SW480 (cell line): ENCODE data around the gene GSTO1.
"Not testable (repeated sequence)": the region's sequence is repeated elsewhere in the genome, so short reads cannot be mapped to it uniquely, and the experiment has no call there.

Experiments
- DNase-seq: peaks from one replicate; pipeline ENCODE4 v3.0.0-alpha.2; 2016; ENCODE audit warnings: low spot score

GSTO1 gene

GRCh38 chr10:104254493-104255310, at the start of gene GSTO1:
GSTO1 (plus strand) TSS chr10:104254892; CDS start chr10:104254929, 37 bp downstream.
- peak; percentile 63 for DNase-seq

GRCh38 chr10:104208730-104209129, 46.0 kb upstream of the GSTO1 start:
- DNase-seq: no peak

- DNase-seq: peak; percentile 40
Measured at GRCh38 chr10:104209575-104210198, 45.0 kb upstream of the GSTO1 start.

- DNase-seq: no peak
Measured at GRCh38 chr10:104216631-104217030, 38.1 kb upstream of the GSTO1 start.

- no peak for DNase-seq
Measured at GRCh38 chr10:104218751-104219150, 35.9 kb upstream of the GSTO1 start.

- no peak for DNase-seq
Measured at GRCh38 chr10:104220522-104220921, 34.2 kb upstream of the GSTO1 start.

- no peak for DNase-seq
Measured at GRCh38 chr10:104223304-104223703, 31.4 kb upstream of the GSTO1 start.

GRCh38 chr10:104230490-104230889, 24.2 kb upstream of the GSTO1 start:
- no peak for DNase-seq

- DNase-seq: peak; percentile 94
Measured at GRCh38 chr10:104231784-104232612, 22.7 kb upstream of the GSTO1 start, which contains the start of gene CFAP43. CFAP43 (minus strand) TSS chr10:104232364; CDS start chr10:104232246, 118 bp downstream.

- no peak for DNase-seq
Measured at GRCh38 chr10:104232613-104233102, 22.0 kb upstream of the GSTO1 start.

GRCh38 chr10:104233817-104234216, 20.9 kb upstream of the GSTO1 start:
- no peak for DNase-seq

- DNase-seq: no peak
Measured at GRCh38 chr10:104234934-104235333, 19.8 kb upstream of the GSTO1 start.

- DNase-seq: no peak
Measured at GRCh38 chr10:104235801-104236200, 18.9 kb upstream of the GSTO1 start.

- no peak for DNase-seq
Measured at GRCh38 chr10:104240078-104240477, 14.6 kb upstream of the GSTO1 start.

- no peak for DNase-seq
Measured at GRCh38 chr10:104242545-104242944, 12.1 kb upstream of the GSTO1 start.

- DNase-seq: not testable (repeated sequence)
Measured at GRCh38 chr10:104243009-104243408, 11.7 kb upstream of the GSTO1 start.

GRCh38 chr10:104243512-104243911, 11.2 kb upstream of the GSTO1 start:
- no peak for DNase-seq

GRCh38 chr10:104245066-104245632, 9.5 kb upstream of the GSTO1 start:
- no peak for DNase-seq

GRCh38 chr10:104246976-104247375, 7.7 kb upstream of the GSTO1 start:
- no peak for DNase-seq

GRCh38 chr10:104247513-104248146, 7.1 kb upstream of the GSTO1 start:
- no peak for DNase-seq

- DNase-seq: not testable (repeated sequence)
Measured at GRCh38 chr10:104248931-104249330, 5.8 kb upstream of the GSTO1 start.
